Endometrial microvascular endothelial cells (primary cell): ENCODE results near the gene ARMC3. TPM values are rescaled to one million over a fixed set of nuclear protein-coding genes. Genes with fewer than 3 reads are reported as not detected.

Experiments
- in situ Hi-C: cut with HindIII; loops from 2 replicates; pipeline ENCODE4 v1.10.0; 2017; ENCODE audit warnings: low sequenced_read_pairs, low pct_unique_long_range_greater_than_20kb; ENCODE audit errors: inconsistent ontology term
- total RNA-seq: library from RNA; depleted of rRNA; stranded (reverse); fragments of >200 nt; gene quantifications from one replicate; pipeline ENCODE4 v1.2.3, GENCODE V29; 2015; ENCODE audit errors: inconsistent ontology term

ARMC3 gene
- total RNA-seq, 1 donor from 2014 or later: not detected

DNA sequence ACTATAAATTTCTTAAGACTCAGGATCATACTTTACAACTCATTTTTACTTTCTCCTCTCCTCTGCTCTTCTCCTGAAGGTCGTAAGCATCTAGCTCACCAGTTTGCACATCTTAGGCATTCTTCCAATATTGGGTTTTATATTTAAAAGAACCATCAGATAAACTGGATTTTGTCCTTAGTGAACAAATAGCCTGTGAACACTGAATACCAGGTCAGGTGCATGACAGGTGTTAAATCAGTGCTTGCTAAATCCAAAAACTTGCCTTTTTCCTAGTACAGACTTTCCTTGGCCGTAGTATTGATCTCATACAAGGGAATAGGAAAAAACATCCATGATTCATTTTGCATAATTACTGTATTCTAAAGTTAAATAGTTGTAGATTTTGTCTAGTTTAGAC, 53.0 kb downstream of the ARMC3 start:
- in situ Hi-C loops: loop anchor here (25.0 kb wide), 1 partner anchor 994 kb away; no protein-coding TSS in a partner anchor

DNA sequence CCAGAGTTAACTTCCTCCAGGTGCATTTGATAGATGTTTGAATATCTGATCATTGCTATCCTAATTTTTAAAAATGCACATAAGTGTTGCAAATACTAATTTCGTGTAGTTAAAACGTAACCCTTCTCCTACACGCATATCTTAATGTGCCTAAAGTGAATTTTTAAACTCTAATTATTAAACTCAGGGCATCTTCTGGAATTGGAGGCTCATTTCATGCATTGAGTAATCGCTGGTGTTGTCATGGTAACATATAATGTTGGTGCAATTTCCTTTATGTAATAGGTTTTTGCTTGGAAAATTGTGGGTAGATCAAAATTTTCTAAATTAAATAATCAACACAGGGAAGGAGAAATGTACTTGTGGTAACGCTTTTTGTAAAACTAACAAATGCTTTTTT, 56.2 kb downstream of the ARMC3 start:
- in situ Hi-C loops: loop anchor here (25.0 kb wide), 1 partner anchor 997 kb away; no protein-coding TSS in a partner anchor

DNA sequence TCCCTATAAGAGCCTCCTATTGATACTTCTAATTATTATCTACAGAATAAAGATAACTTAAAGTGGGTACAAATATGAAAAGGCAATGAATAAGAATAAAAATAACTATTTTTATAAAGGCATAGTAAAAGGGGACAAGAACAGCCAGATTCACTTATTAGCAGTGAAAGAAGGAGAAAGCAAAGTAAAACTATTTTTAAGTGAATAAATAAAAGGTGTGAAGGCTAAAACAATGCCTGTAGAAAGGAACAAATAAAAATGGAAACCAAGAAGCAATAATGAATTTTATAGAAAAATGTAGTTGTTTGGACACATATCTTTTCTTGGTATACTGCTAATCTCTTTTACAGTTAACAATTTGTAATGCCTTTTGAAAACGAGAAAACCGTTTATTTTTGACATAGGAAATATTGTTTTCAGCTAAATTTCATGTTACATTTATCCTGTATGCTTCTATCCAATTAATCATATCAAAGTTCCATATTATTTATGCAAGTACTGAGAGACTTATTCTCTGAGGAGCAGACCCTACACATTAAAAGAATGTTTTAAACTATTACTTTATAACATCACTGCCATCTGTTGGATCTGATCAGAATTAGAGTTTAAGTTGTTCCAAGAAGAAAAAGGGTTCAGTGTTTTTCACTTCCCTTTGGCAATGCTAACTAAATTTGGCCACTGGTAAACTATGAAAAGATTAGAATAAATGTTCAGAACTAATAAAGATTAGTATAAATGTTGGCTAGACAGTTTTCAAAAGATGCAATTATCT, 59.1 kb downstream of the ARMC3 start:
- in situ Hi-C loops: loop anchor here (25.0 kb wide), 1 partner anchor 1000 kb away; no protein-coding TSS in a partner anchor

DNA sequence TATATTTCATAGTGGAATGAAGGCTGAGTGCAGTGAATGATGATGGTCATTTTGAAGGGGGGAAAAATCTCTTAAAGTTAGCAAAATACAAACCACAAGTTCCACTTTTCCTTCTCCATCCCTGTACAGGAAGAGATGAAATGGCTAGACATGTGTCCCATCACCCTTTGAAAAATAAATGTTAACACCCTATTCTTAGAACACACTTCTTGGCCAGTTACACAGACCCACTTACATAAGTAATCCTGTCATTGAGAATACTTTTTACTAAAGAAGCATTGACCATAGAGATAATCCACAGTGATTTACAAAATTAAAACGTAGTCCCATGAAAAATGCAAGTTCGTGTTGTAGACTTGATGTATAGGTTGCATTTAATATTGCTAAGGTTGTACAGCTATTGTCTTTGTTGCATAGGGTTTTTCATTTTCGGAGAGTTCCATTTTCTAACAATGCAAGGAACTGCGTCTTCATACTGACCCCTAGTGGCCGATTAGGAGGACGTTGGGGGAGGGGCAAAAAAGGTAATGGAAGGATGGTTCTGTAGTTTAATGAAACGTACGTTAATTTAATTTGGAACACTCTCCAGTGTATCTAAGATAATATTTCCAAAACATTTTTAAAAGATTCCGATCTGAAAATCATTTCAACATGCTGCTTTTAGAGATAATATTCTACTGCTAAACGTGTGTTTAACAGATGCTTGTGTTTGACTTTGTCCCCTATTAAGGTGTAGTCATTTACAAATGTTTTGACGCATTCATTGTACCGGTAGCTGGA, 60.9 kb downstream of the ARMC3 start:
- in situ Hi-C loops: loop anchor here (25.0 kb wide), 1 partner anchor 1001 kb away; no protein-coding TSS in a partner anchor

DNA sequence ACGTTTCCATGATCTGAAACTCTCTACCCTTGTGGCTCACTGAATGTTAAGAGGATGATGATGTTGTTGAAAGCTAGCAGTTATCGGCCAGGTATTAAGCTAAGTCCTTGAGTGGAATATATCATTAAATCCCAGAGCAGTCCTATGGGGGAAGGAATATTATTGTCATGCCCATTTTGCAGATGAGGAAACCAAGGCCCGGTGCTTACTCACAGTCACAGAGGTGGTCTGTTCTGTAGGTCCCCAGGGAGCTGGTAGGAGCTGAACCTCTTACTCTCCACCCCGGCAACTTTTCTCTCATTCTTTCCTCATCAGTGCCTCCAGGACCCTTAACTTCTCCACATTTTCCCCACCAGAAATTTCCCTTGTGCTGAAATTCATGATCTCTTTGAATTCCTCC, 62.6 kb downstream of the ARMC3 start:
- in situ Hi-C loops: loop anchor here (25.0 kb wide), 1 partner anchor 1003 kb away; no protein-coding TSS in a partner anchor

DNA sequence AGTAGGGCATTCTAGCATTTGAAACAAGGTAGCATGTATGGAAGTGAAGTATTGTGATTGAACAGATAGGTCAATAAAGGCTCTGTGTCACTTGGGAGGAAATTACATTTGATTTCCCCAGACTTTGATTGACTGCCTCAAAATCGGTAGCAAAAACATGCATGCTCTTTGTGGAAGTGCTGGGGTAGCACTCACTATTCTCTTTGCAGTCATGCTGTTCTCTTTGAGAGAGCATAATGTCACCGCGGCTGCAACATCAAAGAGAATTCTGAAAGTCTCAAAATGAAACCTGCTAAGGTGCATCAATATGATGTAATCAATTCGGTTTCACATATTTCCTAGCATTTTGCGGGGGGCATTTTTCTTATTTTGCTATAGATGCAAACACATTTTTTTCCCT, 64.2 kb downstream of the ARMC3 start:
- in situ Hi-C loops: loop anchor here (25.0 kb wide), 1 partner anchor 1005 kb away; no protein-coding TSS in a partner anchor

DNA sequence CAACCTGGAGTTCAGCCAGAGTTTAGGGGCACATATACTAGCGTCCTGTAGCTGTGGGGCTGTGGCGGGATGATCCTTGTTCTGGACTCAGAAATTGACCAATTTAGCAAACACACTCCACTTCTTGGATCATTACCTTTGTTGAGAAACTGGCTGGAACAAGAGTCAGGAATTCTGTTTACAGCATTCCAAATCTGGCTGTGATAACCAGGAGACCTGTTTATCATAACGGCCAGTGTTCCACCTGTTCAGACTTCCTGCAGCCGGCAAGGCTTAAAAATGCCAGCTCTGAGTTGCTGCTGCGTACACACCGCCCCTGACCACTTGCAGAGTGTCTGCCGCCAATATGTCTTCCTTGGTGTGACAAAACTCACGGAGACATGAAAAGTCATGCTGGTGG, 64.8 kb downstream of the ARMC3 start:
- in situ Hi-C loops: loop anchor here (25.0 kb wide), 1 partner anchor 1005 kb away; no protein-coding TSS in a partner anchor

DNA sequence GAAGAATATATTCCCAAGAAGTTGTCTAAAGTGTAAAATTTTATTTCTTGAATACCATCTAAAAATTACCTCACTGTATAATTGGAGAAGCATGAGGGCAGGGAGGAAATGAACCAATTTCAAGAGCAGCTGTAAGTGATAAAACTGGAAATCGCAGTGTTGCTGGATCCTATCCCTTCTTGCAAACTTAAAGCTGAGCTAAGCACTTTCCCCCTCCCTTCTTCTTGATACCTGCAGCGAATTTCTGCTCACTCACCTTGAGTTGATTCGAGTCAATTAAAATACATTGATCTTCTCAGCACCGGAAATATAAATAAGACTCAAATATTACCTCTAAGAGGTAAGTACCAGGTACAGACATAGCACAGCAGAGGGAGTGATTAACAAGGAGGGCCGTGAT, 65.5 kb downstream of the ARMC3 start:
- in situ Hi-C loops: loop anchor here (25.0 kb wide), 1 partner anchor 1006 kb away; no protein-coding TSS in a partner anchor

DNA sequence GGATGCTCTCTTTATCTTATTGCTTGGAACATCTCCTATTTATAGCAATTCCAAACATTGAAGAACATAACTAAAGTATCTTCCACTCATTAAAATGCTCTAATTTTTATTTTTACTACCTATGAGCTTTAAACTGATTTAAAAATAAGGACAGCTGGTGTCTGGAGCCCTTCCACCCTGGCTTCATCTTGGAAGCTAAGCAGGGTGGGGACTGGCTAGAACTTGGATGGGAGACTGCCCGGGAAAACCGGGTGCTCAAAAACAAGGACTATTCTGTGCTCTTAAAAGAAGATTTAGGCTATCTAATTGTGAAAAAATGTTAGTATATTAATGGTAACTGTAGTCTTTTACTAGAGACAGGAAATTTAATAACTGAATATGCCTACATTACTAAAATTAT, 69.2 kb downstream of the ARMC3 start:
- in situ Hi-C loops: loop anchor here (25.0 kb wide), 1 partner anchor 1010 kb away; no protein-coding TSS in a partner anchor

DNA sequence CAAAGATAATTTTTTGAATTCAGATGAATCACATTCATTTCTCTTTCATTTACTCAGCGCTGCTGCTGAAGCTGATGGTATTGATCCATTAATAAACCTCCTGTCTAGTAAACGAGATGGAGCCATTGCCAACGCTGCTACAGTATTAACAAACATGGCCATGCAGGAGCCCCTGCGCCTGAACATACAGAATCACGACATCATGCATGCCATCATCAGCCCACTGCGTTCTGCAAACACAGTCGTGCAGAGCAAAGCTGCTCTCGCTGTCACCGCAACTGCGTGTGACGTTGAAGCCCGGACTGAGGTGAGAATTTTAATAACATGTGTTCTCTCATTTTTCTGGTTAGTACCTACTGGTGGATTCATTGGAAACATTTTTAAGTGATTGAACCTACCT, 70.2 kb downstream of the ARMC3 start:
- in situ Hi-C loops: loop anchor here (25.0 kb wide), 1 partner anchor 1011 kb away; no protein-coding TSS in a partner anchor

DNA sequence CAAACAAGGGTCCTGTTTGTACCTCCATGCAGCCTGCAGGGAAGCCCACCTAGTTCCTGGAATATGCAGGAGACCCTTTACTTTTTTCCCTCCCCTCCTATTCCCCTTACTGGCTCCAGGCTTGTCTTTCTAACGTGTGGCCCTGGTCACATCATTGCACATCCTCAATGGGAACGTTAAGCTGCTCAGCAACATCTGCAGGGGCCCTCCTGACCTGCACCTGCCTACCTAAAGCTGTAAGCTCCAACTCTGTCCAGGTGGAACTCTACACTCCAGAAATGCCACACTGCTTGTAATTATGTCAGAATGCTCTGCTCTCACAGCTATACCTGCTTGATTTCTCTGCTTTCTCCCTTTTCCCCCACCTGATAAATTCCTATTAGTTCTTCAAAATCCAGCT, 72.1 kb downstream of the ARMC3 start:
- in situ Hi-C loops: loop anchor here (25.0 kb wide), 1 partner anchor 1013 kb away; no protein-coding TSS in a partner anchor

DNA sequence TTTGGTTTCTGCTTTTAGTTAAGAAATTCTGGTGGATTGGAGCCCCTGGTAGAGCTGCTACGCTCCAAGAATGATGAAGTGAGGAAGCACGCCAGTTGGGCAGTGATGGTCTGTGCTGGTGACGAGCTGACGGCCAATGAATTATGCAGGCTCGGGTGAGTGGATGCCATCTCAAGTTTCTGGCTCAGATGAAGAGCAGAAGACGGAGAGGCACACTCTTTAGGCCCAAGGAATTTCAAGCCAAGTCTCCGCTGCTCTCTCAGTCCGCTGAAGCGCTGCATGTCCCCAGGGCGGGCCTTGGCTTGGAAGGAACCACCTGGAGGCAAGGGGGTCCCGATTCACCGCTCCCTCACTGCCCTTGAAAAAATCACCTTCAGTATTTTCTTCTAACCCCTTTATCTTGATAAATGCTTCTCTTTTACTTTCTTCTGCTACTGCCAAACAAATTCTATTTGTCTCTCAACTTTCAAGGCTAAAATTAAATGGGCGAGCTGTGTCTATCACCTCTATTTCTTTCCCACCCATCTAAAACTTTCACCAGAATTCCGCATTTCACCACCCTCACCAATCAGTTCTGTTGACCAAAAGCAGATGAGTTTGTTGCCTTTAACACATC, 74.2 kb downstream of the ARMC3 start:
- in situ Hi-C loops: no loop called here

DNA sequence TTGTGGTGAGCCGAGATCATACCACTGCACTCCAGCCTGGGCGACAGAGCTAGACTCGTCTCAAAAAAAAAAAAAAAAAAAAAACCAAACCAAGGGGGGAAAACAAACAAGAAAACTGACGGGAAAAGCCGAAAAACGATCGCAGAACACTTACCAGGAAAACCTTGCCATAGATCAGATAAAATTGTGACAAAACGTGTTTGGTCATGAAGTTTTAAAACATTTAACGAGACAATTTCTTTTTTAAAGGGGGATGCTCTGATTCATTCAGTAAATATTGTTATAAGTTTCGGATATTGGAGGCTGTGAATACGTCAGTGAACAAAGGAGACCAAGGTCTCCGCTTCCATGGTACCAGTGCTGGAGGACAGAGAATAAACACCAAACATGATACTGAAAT, 77.3 kb downstream of the ARMC3 start:
- in situ Hi-C loops: no loop called here

DNA sequence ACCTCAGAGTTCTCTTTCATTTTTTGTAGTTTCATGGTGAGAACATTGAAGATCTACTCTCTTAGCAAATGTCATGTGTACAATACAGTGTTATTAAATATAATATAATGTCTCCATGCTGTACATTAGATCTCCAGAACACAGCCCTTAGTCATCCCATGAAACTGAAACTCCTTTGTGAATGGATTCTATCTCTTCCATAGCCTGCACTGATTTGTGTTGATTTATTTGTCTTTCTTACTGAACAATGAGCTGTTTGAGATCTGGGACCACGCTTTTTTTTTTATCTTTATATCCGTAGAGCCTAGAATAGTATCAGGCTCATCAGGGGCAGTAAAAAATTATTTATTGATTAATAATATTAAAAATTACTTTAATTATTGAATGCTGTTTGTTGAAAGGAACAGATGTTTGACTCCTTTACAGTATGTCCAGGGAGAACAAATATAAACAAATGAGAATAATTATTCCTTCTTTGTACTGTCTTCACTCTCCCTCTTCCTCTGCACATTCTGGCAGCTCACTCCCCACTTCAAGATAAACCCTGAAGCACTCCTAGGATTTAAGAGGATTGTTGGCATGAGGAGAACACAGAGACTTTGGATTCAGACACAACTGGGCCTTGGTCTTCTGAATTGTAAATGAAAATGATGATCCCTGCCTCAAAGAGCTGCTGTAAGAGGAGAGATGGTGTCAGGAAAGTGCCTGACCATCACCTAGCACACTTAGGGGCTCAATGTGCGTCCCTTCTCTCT, 85.9 kb downstream of the ARMC3 start:
- in situ Hi-C loops: no loop called here

DNA sequence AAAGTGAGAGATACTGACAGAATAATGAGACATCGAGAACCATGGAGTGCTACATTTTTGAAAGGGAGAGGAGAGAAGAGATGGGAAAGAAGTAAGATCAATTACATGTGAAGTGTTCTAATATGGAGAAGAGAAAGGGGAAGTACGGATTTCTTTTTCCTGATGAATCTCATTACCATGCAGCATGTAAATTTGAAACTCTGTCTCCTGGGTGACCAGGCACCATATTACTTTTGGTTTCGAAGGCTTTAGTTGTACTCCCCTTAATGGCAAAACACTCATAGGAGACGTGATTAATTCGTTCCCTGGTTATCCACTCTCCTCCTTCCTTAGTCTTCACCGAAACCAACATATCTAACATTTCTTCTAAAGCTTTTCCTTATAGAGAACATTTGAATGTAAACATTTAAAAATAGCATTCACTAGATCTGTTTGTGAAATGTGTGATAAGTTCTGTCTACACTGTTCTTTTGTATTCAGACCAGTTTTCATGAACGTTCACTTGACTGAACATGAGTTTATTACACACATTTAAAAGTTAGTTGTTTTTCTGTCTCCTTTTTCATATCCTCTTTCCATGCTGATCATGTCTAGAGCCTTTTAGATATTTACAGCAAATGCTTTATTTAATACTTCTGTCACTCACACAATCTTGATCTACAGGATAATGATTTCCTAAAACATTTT, 87.3 kb downstream of the ARMC3 start:
- in situ Hi-C loops: no loop called here

DNA sequence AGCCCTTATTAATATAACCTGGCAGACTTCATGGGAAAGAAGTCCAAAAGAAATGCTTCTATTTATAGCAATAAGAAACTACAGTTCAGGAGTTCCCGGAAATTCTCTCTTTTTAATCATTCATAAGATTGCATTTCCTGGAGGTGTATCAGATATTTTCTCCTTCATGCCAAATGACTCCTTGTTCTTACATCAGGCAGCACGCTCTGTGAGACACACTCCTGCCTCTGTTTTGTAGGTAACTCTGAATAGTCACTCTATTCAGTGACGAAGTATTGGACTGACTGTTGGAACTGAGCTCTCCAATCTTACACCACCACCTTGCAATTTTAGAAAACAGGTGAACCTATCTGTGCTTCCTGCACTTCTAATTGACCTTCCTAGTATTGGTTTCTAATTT, 88.8 kb downstream of the ARMC3 start:
- in situ Hi-C loops: no loop called here

DNA sequence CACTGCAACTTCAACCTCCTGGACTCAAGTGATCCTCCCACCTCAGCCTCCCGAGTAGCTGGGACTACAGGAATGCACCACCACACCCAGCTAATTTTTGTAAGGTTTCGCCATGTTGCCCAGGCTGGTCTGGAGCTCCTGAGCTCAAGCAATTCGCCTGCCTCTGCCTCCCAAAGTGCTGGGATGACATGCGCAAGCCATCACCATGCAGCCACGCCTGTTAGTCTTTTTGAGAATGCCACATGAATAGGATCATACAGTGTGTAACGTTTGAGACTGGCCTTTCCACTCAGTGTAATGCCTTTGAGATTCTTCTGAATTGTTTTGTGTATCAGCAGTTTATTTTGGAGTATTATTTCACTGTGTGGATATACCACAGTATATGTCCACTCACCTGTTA, 91.8 kb downstream of the ARMC3 start:
- in situ Hi-C loops: no loop called here

DNA sequence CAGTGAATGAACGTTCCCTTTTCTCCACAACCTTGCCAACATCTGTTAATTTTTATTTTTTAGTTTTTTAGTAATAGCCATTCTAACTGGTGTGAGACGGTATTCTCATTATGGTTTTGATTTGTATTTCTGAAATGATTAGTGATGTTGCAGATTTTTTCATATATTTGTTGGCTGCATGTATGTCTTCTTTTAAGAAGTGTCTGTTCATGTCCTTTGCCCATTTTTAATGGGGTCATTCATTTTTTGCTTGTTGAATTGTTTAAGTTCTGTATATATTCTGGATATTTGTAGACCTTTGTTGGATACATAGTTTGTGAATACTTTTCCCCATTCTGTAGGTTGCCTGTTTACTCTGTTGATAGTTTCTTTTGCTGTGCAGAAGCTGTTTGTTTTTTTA, 93.6 kb downstream of the ARMC3 start:
- in situ Hi-C loops: no loop called here
